AG09319 (cell line): Measurements from ENCODE around the gene MLLT1.

ENCODE experiments used
- DNase-seq: peaks from one replicate; pipeline ENCODE4 v3.0.0-alpha.2; 2010; ENCODE audit warnings: low read depth; ENCODE audit errors: extremely low read depth
- TF ChIP-seq, protein P1 (sequence below): IDR thresholded peaks from 2 replicates; pipeline ENCODE4 v1.5.1; 2011; ENCODE audit warnings: low read depth, mild to moderate bottlenecking, inconsistent platforms, low read length, moderate library complexity

Gene MLLT1

GRCh38 chr19:6270076-6270745 lies 9.6 kb downstream of the MLLT1 start:
- TF ChIP-seq, protein P1, sequence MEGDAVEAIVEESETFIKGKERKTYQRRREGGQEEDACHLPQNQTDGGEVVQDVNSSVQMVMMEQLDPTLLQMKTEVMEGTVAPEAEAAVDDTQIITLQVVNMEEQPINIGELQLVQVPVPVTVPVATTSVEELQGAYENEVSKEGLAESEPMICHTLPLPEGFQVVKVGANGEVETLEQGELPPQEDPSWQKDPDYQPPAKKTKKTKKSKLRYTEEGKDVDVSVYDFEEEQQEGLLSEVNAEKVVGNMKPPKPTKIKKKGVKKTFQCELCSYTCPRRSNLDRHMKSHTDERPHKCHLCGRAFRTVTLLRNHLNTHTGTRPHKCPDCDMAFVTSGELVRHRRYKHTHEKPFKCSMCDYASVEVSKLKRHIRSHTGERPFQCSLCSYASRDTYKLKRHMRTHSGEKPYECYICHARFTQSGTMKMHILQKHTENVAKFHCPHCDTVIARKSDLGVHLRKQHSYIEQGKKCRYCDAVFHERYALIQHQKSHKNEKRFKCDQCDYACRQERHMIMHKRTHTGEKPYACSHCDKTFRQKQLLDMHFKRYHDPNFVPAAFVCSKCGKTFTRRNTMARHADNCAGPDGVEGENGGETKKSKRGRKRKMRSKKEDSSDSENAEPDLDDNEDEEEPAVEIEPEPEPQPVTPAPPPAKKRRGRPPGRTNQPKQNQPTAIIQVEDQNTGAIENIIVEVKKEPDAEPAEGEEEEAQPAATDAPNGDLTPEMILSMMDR, result no peak
- DNase-seq, result no peak

GRCh38 chr19:6269101-6269886 lies 10.5 kb downstream of the MLLT1 start:
- TF ChIP-seq, protein P1, result no peak
- no peak for DNase-seq

DNA sequence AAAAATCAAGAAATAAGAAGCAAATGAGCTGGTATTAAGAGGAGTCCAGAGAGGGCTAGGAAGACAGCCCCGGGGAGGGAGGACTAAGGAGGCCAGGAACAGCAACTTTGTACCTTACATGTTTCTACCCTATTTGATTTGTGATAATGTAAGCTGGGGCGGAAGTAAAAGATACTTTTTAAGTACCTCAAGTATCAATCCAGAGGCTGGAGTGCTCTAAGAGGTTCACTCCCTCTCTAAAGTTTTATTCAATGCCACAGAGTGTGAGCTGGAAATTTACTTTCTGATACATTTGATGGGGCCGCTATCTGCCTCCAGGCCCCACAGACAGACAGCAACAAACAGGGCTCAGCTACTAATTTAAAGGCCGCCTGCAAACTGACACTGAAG lies 11.4 kb downstream of the MLLT1 start:
- TF ChIP-seq, protein P1, result no peak
- DNase-seq, result no peak

DNA sequence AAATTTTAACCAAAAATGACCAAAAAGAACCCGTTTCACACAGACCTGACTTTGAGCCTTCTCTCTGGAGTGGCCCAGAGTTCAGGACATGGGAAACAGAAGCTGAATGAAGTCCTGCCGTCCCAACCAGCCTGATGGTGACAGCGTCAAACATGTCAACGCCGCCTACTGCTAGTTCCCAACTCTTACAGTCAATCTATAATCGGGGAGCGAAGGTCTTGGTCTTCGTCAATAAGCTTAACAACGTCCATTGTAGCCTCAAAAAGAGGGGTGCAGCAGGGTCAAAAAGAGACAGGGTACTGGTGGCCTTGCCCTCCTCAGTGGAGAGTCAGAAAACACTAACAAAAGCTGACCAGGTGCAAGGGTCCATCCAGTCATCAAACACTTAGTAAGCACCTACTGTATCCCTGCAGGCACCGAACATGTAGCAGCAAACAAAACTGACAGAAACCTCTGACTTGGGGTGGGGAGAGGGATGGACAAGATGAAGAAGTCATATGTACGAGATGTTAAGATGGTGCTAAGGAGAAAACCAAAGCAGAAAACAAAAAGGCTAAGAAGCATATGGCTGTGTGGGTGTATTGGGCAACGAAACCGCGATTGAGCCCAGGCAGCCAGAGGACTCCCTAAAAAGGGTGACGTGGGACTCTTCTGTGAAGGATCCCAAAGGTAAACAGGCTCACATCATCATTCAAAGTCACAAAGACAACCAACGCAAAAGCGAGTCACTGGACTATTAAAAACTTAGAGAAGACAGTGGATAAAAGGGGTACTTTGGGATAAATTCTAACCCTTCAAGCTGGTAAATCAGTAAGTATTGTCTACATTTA lies 12.0 kb downstream of the MLLT1 start:
- no peak for DNase-seq
- TF ChIP-seq, protein P1, result no peak

DNA sequence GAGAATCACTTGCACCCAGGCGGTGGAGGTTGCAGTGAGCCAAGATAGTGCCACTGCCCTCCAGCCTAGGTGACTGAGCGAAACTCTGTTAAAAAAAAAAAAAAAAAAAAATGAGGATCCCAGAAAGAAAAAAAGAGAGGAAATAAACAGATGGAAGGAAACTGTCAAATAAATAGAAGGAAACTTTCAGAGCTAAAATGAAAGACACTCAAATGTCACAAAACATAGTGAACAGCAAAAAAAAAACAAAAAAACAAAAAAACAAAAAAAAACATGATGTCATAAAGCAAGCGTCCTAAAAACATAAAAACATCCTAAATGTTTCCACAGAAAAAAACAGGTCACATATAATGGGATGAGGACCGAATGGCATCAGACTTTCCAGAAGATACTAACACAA lies 15.0 kb downstream of the MLLT1 start:
- TF ChIP-seq, protein P1, result no peak
- no peak for DNase-seq

- no peak for DNase-seq
- TF ChIP-seq, protein P1, result no peak
These were observed 15.9 kb downstream of the MLLT1 start for GRCh38 chr19:6263735-6264444.
